GM12878 (cell line): ENCODE results near the gene SPARC.

Experiments
- CREB1 ChIP-seq: IDR thresholded peaks from 2 replicates; pipeline ENCODE4 v1.6.1; 2012; ENCODE audit warnings: low read depth, mild to moderate bottlenecking, inconsistent platforms
- CTCF ChIP-seq, 3 experiments: IDR thresholded peaks in 2 of 3; conservative IDR thresholded peaks in 1 of 3; 2 replicates each; pipeline ENCODE4 v1.5.1; 2011; ENCODE audit warnings: low read depth in 3 of 3, low read length in 3 of 3, mild to moderate bottlenecking in 3 of 3, control low read depth in 2 of 3, moderate library complexity in 2 of 3, inconsistent platforms in 1 of 3, mixed read lengths in 1 of 3; ENCODE audit not compliant: control insufficient read depth in 2 of 3, insufficient read depth in 1 of 3; ENCODE audit errors: extremely low read depth in 1 of 3
- FOS ChIP-seq: IDR thresholded peaks from 3 replicates; pipeline ENCODE4 v1.6.1; 2011; ENCODE audit warnings: borderline replicate concordance; ENCODE audit not compliant: insufficient read length; ENCODE audit errors: extremely low read depth
- FOXK2 ChIP-seq: fragments of 450-650 bp; IDR thresholded peaks from 2 replicates; pipeline ENCODE4 v1.6.1; 2017; ENCODE audit warnings: mild to moderate bottlenecking, moderate library complexity
- MAX ChIP-seq: IDR thresholded peaks from 2 replicates; pipeline ENCODE4 v1.6.1; 2012; ENCODE audit warnings: low read depth, low read length, improper control_type of control experiment
- NKRF ChIP-seq: fragments of 450-650 bp; conservative IDR thresholded peaks from 2 replicates; pipeline ENCODE4 v1.6.1; 2017; ENCODE audit warnings: mild to moderate bottlenecking, moderate library complexity
- REST ChIP-seq: IDR thresholded peaks from 2 replicates; pipeline ENCODE4 v1.6.1; 2012; ENCODE audit warnings: mild to moderate bottlenecking, low read depth, low read length
- RFX5 ChIP-seq: IDR thresholded peaks from 2 replicates; pipeline ENCODE4 v1.6.1; 2011; ENCODE audit warnings: low read depth, low read length, improper control_type of control experiment
- SMC3 ChIP-seq: IDR thresholded peaks from 2 replicates; pipeline ENCODE4 v1.6.1; 2011; ENCODE audit warnings: low read length, improper control_type of control experiment, borderline replicate concordance
- ZBTB4 ChIP-seq: fragments of 450-650 bp; formaldehyde crosslinking; IDR thresholded peaks from 2 replicates; pipeline ENCODE4 v1.4.0; 2022; ENCODE audit warnings: mild to moderate bottlenecking, moderate library complexity

GRCh38 chr5:151665613-151666012, 21.1 kb downstream of the SPARC start:
- no peak for TF ChIP-seq FOS
- TF ChIP-seq RFX5: no peak
- TF ChIP-seq CTCF (IDR thresholded peaks at IDR 0.05 in 2 of 3, conservative IDR thresholded peaks at IDR 0.05 in 1 of 3; ENCODE audit: control insufficient read depth in 2 of 3, extremely low read depth in 1 of 3, insufficient read depth in 1 of 3, low read depth in 3 of 3, low read length in 3 of 3): no peak
- no peak for TF ChIP-seq SMC3
- no peak for TF ChIP-seq CREB1
- TF ChIP-seq MAX: no peak
- no peak for TF ChIP-seq FOXK2
- TF ChIP-seq ZBTB4 (CRISPR knock-in tag): no peak
- no peak for TF ChIP-seq NKRF
- TF ChIP-seq REST: no peak
